ENCODE measurements around the gene CLIC3. TPM values are rescaled to one million over a fixed set of nuclear protein-coding genes. Genes with fewer than 3 reads are reported as not detected.

CLIC3 gene
- total RNA-seq, 1 experiment from 2014 or later = 6.2 TPM

- in situ Hi-C loops (cut with HindIII; ENCODE audit: low pct_unique_long_range_greater_than_20kb, low sequenced_read_pairs) (no loop called here), intact Hi-C loops (cut with micrococcal nuclease; ENCODE audit: unreplicated experiment) (no loop called here)
- Histone ChIP-seq H3K27me3 (ENCODE audit: control insufficient read depth, insufficient read depth, low read length) (no peaks in the 10 kb centered on the region), H3K27ac (ENCODE audit: low read length) (no peak overlapping the region), H3K36me3 (ENCODE audit: control insufficient read depth, insufficient read depth, low read length) (no peaks in the 10 kb centered on the region), H3K4me1 (ENCODE audit: control insufficient read depth, insufficient read depth, low read length) (no peaks in the 10 kb centered on the region), H3K4me3 (ENCODE audit: low read depth in 2 of 2, low read length in 2 of 2) (no peak overlapping the region), H3K9me3 (ENCODE audit: control insufficient read depth, insufficient read depth, low read depth, low read length) (no peaks in the 10 kb centered on the region)
- ATAC-seq = no peak
- ChIA-PET CTCF (interaction anchor here (0.6 kb wide), 1 partner anchor 57 kb away, joined by 5 read pairs; no protein-coding TSS in a partner anchor), POLR2A (no interaction called here)
- no peak for TF ChIP-seq POLR2AphosphoS5 (IDR thresholded peaks at IDR 0.05; ENCODE audit: low read depth, low read length)
- no peak for TF ChIP-seq CTCF (IDR thresholded peaks at IDR 0.05)
- TF ChIP-seq REST (IDR thresholded peaks at IDR 0.05; ENCODE audit: insufficient read depth in 1 of 2, low read depth in 2 of 2, low read length in 1 of 2) = no peak
- no peak for TF ChIP-seq SIN3A (IDR thresholded peaks at IDR 0.05; ENCODE audit: borderline replicate concordance, insufficient read depth, low read depth, low read length)
- no TSS peak for BruUV-seq (replicated peaks)
- no peak for DNase-seq (ENCODE audit: low read depth, low spot score)
Measured at GRCh38 chr9:136972743-136973142, 23.6 kb downstream of the CLIC3 start.

- no peak overlapping the region for H3K27ac ChIP-seq (ENCODE audit: low read length)
- no peaks in the 10 kb centered on the region for H3K9me3 ChIP-seq (ENCODE audit: control insufficient read depth, insufficient read depth, low read depth, low read length)
- no peak for DNase-seq (ENCODE audit: low read depth, low spot score)
- TF ChIP-seq TCF7L2 (IDR thresholded peaks at IDR 0.05; ENCODE audit: low read depth, low read length) (no peak), POLR2AphosphoS5 (IDR thresholded peaks at IDR 0.05; ENCODE audit: low read depth, low read length) (no peak), REST (IDR thresholded peaks at IDR 0.05; ENCODE audit: insufficient read depth in 1 of 2, low read depth in 2 of 2, low read length in 1 of 2) (no peak), CTCF (IDR thresholded peaks at IDR 0.05) (no peak), SIN3A (IDR thresholded peaks at IDR 0.05; ENCODE audit: borderline replicate concordance, insufficient read depth, low read depth, low read length) (no peak)
- POLR2A ChIA-PET = no interaction called here
- BruUV-seq (replicated peaks) = no TSS peak
- H3K4me1 ChIP-seq (ENCODE audit: control insufficient read depth, insufficient read depth, low read length) = no peaks in the 10 kb centered on the region
- intact Hi-C loops (cut with micrococcal nuclease; ENCODE audit: unreplicated experiment) = no loop called here
- in situ Hi-C loops (cut with HindIII; ENCODE audit: low pct_unique_long_range_greater_than_20kb, low sequenced_read_pairs) = no loop called here
- CTCF ChIA-PET = no interaction called here
- no peaks in the 10 kb centered on the region for H3K36me3 ChIP-seq (ENCODE audit: control insufficient read depth, insufficient read depth, low read length)
- no peaks in the 10 kb centered on the region for H3K27me3 ChIP-seq (ENCODE audit: control insufficient read depth, insufficient read depth, low read length)
- no peak overlapping the region for H3K4me3 ChIP-seq (ENCODE audit: low read depth in 2 of 2, low read length in 2 of 2)
- ATAC-seq = no peak
Measured at GRCh38 chr9:136972335-136972734, 24.0 kb downstream of the CLIC3 start.
